GM13976 (cell line): ENCODE results near the gene CNNM2.

Experiments
- DNase-seq: peaks from one replicate; pipeline ENCODE4 v3.0.0; 2012; ENCODE audit warnings: low spot score
- CTCF ChIP-seq: IDR thresholded peaks from 2 replicates; pipeline ENCODE4 v1.5.1; 2012; ENCODE audit warnings: borderline replicate concordance, mild to moderate bottlenecking; ENCODE audit not compliant: insufficient read depth; ENCODE audit errors: extremely low read depth, missing control alignments, control extremely low read depth
- in situ Hi-C: fragments of 300-500 bp; cut with MboI; formaldehyde crosslinking; loops from one replicate; pipeline ENCODE4 v1.12.0; 2022; ENCODE audit warnings: low sequenced_read_pairs, mixed read lengths, inconsistent platforms; ENCODE audit not compliant: unreplicated experiment

The CNNM2 gene

DNA sequence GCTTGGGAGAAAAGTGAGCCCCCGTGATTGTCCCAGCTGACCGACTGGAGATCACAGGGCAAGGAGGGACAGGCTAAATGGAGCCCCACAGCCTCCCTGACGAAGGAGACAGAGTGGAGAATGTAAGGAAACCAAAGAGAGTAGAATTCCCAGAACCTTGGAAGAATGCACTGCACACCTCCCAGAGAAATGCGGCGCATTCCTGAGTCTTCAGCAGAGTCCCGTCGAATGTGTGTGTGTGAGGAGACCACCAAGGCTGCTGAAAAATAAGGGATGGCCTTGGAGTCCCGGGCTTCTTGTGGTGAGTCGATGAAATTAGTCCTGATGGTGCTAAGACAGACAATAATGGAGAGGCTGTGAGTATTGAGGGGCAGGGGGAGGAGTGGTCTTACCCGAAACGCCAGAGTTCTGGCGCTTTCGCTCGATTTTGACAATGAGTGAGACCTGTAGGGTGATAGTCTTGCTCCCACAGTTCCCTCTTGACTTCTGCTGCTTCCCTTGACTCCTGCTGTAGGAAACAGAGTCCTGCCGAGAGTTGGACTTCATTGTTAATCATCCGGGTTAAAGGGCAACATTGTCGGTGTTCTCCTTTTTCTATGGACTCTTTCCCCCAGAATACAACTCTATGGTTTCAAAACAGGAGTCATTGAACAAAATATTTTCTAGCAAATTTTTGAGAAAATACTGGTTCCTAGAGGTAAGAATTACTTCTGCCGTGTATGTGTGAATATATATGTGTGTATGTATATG lies 103.2 kb downstream of the CNNM2 start:
- in situ Hi-C loops = no loop called here
- TF ChIP-seq CTCF = no peak
- no peak for DNase-seq

- no peak for TF ChIP-seq CTCF
- no peak for DNase-seq
- in situ Hi-C loops = no loop called here
Measured at GRCh38 chr10:103021900-103022293, 103.8 kb downstream of the CNNM2 start.

GRCh38 chr10:103025696-103026095 lies 107.6 kb downstream of the CNNM2 start:
- in situ Hi-C loops = no loop called here
- no peak for DNase-seq
- no peak for TF ChIP-seq CTCF

DNA sequence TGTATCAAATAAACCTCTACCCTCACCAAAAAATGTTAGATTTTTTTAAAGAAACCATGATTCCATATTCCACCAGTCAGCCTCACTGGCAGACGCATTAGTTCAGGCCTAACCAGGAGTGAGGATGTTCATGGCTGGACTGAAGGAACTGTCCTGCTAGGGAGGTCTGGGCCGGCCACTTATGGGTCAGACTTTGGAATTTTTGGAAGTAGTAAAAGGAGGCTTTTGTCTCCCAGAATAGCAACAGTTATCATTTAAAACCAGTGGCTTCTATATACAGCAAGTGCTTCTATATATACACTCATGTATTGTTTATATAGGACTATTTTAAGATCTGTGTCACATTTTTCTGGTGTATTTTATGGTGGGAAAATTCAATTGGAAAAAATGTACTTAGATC lies 120.5 kb downstream of the CNNM2 start:
- TF ChIP-seq CTCF = no peak
- in situ Hi-C loops = no loop called here
- DNase-seq = no peak

DNA sequence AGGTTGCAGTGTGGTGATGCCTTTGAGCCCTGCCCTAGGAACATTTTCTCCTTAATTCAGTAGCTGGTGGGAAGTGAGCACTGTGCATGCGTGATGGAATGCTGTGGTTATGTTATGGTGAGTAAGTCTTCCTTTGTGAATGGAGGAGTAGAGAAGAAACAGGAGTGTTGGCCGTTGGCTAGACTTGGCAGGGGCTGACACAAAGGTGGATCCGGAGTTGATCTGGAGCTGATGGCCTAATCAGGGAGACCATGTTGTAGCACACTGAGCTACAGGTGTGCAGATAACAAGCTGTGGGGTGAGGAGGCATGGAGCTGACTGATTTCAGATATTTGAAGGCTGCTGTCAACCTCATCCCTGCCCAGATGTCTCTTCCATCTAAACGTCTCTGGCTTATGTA lies 122.3 kb downstream of the CNNM2 start:
- DNase-seq = no peak
- in situ Hi-C loops = loop anchor here (10.0 kb wide), 1 partner anchor 116 kb away; no protein-coding TSS in a partner anchor

DNA sequence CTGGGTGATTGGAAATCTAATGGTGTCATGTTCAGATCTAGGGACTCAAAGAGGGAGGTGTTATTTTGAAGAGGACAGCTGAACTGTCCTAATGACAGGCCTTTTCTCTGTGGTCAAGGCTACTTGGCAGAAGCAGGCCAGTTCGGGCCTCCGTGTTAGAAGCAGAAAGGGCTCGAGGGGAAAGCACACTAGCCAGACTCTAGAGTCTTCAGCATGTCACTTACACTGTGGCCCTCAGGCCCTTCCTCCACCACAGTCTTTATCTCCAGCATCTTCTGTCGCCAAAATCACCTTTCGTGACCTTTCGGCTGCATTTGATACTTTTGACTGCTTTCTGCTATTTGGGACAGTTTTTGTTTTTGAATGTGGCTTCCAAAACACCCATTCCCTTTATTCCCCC lies 123.3 kb downstream of the CNNM2 start:
- DNase-seq = no peak
- in situ Hi-C loops = loop anchor here (10.0 kb wide), 1 partner anchor 117 kb away; no protein-coding TSS in a partner anchor
- TF ChIP-seq CTCF = no peak

More for the DNA sequence above, 122.3 kb downstream of the CNNM2 start:
- TF ChIP-seq CTCF = no peak
